LNCaP clone FGC (cell line): Measurements from ENCODE around the gene ACOT7.

Source experiments
- DNase-seq: peaks from one replicate; pipeline ENCODE4 v3.0.0-alpha.2; 2011; ENCODE audit warnings: low read depth
- H3K4me3 ChIP-seq: 2 replicates; pipeline ENCODE4 v1.5.1; 2011; ENCODE audit warnings: mild to moderate bottlenecking, low read depth, low read length, control low read depth
- CTCF ChIP-seq: IDR thresholded peaks from 2 replicates; pipeline ENCODE4 v1.5.1; 2012; ENCODE audit warnings: mild to moderate bottlenecking; ENCODE audit not compliant: control insufficient read depth, insufficient read depth; ENCODE audit errors: extremely low read depth

Gene ACOT7

GRCh38 chr1:6267686-6268322 is 125.8 kb downstream of the ACOT7 start:
- H3K4me3 ChIP-seq = no peak overlapping the region
- TF ChIP-seq CTCF = no peak
- DNase-seq = no peak

GRCh38 chr1:6266641-6267040 is 126.9 kb downstream of the ACOT7 start:
- no peak for DNase-seq
- H3K4me3 ChIP-seq = no peak overlapping the region
- no peak for TF ChIP-seq CTCF

GRCh38 chr1:6265151-6265550 is 128.4 kb downstream of the ACOT7 start:
- TF ChIP-seq CTCF = no peak
- DNase-seq = no peak
- no peak overlapping the region for H3K4me3 ChIP-seq

- no peak for DNase-seq
- TF ChIP-seq CTCF = no peak
- no peak overlapping the region for H3K4me3 ChIP-seq
These were observed 129.9 kb downstream of the ACOT7 start for GRCh38 chr1:6263716-6264115.

- no peak for TF ChIP-seq CTCF
- no peak for DNase-seq
- no peak overlapping the region for H3K4me3 ChIP-seq
These were observed 130.8 kb downstream of the ACOT7 start for GRCh38 chr1:6262555-6263420.

- DNase-seq = no peak
- no peak for TF ChIP-seq CTCF
- H3K4me3 ChIP-seq = no peak overlapping the region
These were observed 132.0 kb downstream of the ACOT7 start for GRCh38 chr1:6261615-6261995.
